Cerebellar nuclear complex (tissue), 1 donor: ENCODE results near the gene GRHL1.

ENCODE experiments used
- DNase-seq, 2 experiments: peaks; one replicate each; lab custom pipeline; 2025; lab: John Stamatoyannopoulos, UW

GRHL1 gene

GRCh38 chr2:9994462-9994861 lies 43.0 kb downstream of the GRHL1 start:
- DNase-seq, result no peak

GRCh38 chr2:9995059-9995458 lies 43.6 kb downstream of the GRHL1 start:
- no peak for DNase-seq

DNA sequence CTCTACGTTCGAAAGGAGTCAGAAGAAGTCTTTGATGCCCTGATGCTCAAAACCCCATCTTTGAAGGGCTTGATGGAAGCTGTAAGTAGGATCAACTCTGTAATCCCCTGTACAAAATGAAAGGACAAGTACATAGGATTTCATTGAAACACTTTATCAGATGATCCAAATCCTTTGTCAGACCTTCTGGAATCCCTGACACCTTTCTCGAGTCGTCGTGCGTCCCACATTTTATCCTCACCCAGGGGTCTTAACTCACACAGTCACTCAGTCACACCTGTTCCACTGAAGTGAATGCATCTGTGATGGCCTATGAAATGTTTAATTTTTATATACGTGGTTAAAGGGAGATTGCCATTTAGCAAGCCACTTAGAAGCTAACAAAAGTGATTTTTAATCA lies 44.8 kb downstream of the GRHL1 start:
- DNase-seq, result no peak

- no peak for DNase-seq
Observed at GRCh38 chr2:9997936-9998335, 46.4 kb downstream of the GRHL1 start.

DNA sequence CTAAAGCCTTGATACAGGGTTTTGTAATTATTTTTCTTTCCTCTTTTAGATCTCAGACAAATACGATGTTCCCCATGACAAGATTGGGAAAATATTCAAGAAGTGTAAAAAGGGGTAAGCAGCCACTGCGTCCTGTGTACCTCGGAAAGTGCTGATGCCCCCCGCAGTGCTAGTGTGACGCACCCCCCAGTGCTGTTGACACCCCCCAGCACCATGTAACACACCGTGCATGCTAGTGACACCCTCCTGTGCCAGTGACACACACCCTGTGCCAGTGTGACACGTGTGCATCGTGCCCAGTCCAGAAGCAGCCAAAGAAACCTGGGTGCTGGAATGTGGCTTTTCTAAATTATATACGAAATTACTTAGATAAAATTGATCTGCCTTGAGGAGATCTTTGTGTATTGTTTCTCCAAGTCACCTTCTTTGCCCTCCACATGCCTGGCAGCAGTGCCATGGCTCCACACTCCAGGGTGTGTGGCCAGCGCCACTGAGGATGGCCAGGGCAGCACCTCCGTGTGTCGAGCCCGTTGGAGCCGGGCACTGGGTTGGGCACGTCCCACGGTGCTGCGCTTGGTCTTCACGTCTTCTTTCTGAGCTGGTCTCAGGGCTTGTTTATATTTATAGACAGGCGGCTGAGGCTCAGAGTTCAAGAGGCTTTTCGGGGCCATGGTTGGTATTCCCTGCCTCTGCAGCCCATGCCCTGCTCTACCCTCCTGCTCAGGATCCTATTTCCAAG lies 47.6 kb downstream of the GRHL1 start:
- no peak for DNase-seq

DNA sequence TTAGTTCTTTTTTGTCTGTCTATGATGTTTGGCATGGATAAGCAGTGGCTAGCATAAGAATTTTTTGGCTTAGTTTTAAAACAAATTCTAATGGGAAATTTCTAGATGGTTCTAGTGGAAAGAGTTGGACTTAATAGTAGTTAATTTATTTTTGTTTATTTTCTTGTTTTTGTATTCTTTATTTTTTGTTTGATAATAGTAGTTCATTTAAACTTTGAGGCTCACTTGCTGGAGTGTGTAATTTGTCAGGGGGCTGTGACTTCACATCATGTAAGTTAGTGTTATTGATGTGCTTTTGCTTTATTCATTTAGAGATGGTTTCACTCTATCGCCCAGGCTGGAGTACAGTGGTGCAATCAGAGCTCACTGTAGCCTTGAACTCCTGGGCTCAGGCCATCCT lies 48.2 kb downstream of the GRHL1 start:
- no peak for DNase-seq

- no peak for DNase-seq
Observed at GRCh38 chr2:10000541-10000940, 49.0 kb downstream of the GRHL1 start.

DNA sequence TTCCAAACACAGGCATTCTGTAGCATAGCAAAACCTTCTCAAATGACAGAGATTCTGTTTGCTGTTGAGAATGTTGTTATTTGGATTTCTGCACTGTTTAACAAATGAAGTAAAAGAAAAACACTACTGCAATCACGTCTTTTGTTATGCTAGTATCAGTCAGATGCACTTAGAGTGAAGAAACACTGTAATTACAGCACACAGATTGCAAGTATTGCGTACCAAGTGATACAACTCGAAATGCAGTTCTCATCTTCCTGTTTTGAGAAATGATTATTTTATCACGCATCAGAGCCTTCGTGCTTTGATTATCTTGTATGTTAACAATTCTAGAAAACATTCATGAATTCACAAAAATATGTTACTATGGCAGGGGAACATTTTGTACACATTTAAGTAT lies 50.1 kb downstream of the GRHL1 start:
- DNase-seq, result no peak

DNA sequence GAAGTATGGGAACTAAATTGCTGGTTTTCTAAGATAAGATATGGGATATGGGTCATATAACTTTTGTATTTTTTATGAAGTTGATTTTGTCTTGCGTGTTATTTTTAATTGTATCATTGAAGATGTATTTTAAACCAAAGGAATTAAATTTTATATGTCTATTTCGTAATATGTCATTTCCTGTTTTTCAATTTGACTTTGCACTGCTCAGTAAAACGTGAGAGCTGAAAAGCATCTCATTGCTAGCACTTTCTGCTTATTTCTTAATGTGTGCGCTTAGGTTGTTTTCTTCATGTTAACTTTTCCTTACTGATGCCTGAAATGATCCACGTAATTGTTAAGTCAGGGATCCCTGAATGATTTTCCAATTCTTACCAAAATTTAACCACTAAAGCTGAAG lies 50.6 kb downstream of the GRHL1 start:
- no peak for DNase-seq

GRCh38 chr2:10002681-10003080 lies 51.2 kb downstream of the GRHL1 start:
- no peak for DNase-seq

DNA sequence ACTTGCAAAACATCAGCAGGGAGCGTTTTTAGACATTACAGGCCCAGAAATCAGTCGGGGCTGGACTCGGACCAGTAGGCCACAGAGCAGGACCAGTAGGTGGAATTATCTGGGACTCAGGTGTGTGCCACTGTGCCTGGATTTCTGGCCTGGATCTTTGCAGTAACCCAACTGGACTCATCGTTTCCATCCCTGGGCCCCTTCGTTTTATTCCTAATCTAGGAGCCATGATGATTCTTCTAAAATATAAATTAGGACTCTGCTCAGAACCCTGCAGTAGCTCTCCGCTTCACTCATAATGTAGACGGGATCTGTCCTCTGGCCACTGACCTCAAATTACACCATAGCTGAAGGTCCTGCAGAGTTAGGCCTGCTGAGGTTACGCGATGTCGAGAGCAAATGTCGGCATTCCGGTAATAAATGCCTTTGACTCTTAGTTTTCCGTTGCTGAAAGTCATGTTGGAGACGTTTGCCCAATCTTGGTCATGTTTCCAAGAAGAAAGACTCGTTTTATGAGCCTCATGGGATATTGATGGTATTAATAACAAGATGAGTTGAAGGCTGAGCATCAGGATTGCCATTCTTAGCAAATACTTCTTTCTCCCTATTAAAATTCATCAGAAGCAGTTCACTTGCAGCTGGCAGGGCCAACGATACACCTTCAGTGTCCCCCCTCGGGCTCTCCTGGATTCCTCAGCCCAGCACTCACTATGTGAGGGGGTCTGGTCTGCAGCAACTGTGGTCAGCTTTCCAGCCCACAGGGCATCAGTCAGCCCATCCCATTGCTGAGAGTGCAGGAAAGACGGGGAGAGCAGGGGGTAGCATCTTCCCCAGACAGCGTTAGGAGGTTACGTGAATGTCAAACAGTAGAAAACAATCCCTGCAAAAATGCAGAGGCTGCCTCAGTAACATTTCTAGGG lies 52.0 kb downstream of the GRHL1 start:
- DNase-seq, result no peak

DNA sequence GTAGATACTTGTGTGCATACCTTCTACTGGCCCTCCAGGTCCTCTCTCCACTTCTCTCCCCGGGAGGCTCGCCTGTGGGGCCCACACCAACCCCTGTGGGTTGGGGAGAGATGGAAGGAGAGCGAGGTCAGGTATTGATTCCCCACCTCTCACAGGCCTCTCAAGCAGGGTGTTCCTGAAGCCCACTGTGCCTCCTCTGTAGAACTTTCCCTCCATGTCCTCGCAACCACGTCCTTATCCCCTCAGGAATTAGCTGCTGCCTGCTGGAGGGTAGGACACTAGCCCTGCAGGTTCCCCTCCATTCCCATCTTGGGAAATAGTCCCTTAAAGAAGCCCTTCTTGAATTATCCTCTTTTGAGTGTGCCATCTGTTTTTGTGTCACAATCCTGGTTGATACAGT lies 52.9 kb downstream of the GRHL1 start:
- no peak for DNase-seq

GRCh38 chr2:10004836-10005235 lies 53.3 kb downstream of the GRHL1 start:
- DNase-seq, result no peak

GRCh38 chr2:10005461-10006235 lies 54.2 kb downstream of the GRHL1 start:
- DNase-seq, result no peak

- no peak for DNase-seq
Observed at GRCh38 chr2:10006236-10007161, 55.0 kb downstream of the GRHL1 start.

DNA sequence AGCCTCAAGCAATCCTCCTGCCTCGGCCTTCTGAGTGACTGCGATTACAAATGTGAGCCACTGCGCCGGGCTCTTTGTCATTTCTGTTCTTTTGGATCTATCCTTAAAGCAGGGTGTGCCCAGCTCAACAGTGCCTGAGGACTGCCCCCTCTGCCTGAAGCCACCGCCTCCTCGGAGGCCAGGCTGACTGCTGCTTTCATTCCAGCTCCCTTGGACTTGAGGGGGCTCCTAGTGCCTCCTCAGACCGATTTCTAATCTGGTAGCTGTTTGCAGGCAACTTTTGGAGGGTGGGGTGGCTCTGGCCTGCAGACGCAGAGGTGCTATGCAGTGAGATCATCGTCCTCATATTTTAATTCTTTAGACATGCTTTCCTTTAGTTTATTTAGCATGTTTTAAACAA lies 55.9 kb downstream of the GRHL1 start:
- DNase-seq, result no peak

DNA sequence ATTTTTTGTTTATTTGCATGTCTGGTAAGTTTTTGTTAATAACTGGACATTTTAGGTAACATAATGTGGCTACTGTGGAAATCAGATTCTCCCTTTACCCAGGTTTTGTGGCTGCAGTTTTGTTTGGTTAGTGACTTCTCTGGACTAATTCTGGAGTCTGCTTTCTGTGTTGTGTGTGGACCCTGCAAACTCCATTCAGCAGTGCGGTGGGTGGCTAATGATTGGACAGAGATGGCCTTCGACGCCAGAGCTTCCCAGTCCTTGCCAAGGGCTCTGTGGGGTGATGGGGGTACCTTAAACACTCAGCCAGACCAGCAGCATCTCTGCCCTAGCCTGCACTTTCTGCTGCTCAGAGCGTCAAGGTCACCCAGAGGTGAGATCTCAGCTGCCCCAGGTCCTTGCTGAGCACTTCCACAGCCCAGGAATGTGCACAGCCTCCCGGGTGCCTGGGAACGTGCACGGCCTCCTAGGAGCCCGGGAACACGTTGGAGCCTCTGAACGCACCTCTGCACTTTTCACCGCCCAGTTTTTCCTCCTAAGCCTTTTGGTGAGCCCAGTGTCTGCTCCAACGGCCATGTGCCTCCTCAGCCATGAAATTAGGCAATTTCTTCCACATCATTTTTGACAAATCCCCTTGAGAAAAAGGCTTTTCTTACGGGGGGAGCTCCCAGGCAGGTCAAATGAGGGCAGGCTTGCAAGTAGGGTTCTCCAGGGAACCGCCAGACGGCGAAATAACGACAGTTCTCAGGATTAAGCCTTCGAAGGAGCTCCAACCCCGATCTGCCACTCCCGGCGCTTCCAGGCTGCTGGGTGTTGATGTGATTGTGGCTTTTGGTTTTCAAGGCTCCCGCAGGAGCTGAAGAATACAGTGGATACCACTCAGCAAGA lies 56.7 kb downstream of the GRHL1 start:
- DNase-seq, result no peak

GRCh38 chr2:10008809-10009176 lies 57.3 kb downstream of the GRHL1 start:
- no peak for DNase-seq

- no peak for DNase-seq
Observed at GRCh38 chr2:10009271-10009810, 57.8 kb downstream of the GRHL1 start.
